ENCODE measurements around the gene SBF1.
"Not testable (repeated sequence)": the region's sequence is repeated elsewhere in the genome, so short reads cannot be mapped to it uniquely, and the experiment has no call there.

Gene SBF1

DNA sequence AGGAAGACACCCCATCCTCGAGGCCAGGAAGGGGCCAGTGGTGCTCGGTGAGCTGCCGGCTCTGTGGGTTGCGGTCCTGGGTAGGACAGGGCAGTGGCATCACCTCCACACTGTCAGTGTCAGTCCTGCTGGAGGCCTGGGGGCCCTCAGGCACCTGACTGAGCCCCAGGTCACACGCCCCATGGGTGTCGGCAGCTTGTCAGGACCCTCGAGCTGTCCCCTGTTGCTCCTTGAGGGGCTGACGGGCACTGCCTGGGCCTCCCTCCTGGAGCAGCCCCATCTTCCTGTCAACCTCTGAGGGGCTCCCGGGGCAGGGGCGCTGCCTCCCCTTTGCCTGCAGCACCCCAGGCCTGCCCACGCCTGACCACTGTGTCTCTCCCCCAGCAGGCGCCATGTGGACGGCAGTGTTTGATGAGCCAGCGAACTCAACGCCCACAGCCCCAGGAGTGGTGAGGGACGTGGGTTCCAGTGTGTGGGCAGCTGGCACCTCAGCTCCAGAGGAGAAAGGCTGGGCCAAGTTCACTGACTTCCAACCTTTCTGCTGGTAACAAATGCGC, 35.4 kb downstream of the SBF1 start:
- no peak for DNase-seq (ENCODE audit: low read depth, low spot score)
- Histone ChIP-seq H3K4me3 (no peak overlapping the region), H3K9ac (ENCODE audit: insufficient read length) (no peak overlapping the region), H3K9me3 (ENCODE audit: low read depth, low read length) (no peaks in the 10 kb centered on the region), H3K27ac (no peak overlapping the region), H3K36me3 (ENCODE audit: insufficient read depth, low read length) (peaks cover 29% of the 10 kb centered on the region; the same call in 1 of the 2 replicates)
- TF ChIP-seq EZH2 (IDR thresholded peaks at IDR 0.05) (no peak), POLR2AphosphoS5 (IDR thresholded peaks at IDR 0.05; ENCODE audit: borderline replicate concordance, low read depth, low read length) (no peak), FOXP2 (optimal IDR thresholded peaks at IDR 0.05; ENCODE audit: control extremely low read depth, extremely low read length, insufficient read depth) (no peak)

DNA sequence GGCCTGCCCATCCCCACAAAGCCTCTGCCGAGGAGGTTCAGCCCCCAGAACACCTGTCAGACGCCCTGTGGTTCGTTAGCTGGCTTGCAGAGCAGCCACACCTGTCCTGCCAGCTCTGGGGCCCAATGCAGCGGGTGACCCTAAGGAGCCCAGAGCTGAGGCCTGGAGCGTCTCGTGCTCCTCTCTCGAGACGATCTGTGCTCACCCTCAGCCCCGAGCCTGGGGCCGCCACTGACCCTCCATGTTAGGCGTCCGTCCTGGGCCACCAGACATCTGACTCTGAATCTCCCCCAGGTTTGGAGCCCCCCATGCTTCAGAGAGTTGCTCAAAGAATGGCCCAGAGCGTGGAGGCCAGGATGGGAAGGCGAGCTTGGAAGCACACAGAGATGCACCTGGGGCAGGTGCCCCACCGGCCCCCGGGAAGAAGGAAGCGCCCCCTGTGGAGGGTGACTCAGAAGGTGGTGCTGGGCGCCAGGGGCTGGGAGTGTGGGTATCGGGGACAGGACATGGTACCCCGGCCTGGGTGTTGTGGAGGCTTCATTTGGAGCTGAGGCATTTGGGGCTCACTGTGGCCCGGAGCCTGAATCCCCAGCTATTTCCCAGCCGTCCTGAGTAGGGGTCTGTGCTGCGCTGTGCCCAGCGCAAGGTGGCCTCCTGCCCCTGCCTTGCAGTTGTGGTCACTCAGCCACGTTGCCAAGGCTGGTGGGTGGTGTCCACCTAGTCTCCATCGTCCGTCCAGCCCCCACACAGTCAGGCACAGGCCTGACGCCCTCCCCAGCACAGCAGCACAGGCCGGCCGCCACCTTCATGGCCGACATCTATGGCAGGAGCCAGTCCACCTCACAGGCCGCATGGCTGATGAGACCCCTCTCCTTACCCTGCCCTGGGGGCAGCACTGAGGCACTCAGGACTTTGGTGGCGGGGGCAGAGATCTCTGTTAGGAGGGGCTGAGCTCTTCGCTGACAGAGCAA, 36.2 kb downstream of the SBF1 start:
- Histone ChIP-seq H3K9ac (ENCODE audit: insufficient read length) (no peak overlapping the region), H3K27ac (no peak overlapping the region), H3K36me3 (ENCODE audit: insufficient read depth, low read length) (peaks cover 28% of the 10 kb centered on the region; the same call in 1 of the 2 replicates)

GRCh38 chr22:50437511-50438304, 37.1 kb downstream of the SBF1 start:
- H3K27ac ChIP-seq: no peak overlapping the region
- H3K9me3 ChIP-seq (ENCODE audit: low read depth, low read length): no peaks in the 10 kb centered on the region
- H3K9ac ChIP-seq (ENCODE audit: insufficient read length): no peak overlapping the region
- peaks cover 24% of the 10 kb centered on the region; the same call in 1 of the 2 replicates for H3K36me3 ChIP-seq (ENCODE audit: insufficient read depth, low read length)
- no peak for DNase-seq (ENCODE audit: low read depth, low spot score)
- no peak overlapping the region for H3K4me3 ChIP-seq
- TF ChIP-seq POLR2AphosphoS5 (IDR thresholded peaks at IDR 0.05; ENCODE audit: borderline replicate concordance, low read depth, low read length) (no peak), EZH2 (IDR thresholded peaks at IDR 0.05) (no peak), FOXP2 (optimal IDR thresholded peaks at IDR 0.05; ENCODE audit: control extremely low read depth, extremely low read length, insufficient read depth) (no peak)

More for the DNA sequence above, 36.2 kb downstream of the SBF1 start:
- DNase-seq (ENCODE audit: low read depth, low spot score): no peak
- TF ChIP-seq FOXP2 (optimal IDR thresholded peaks at IDR 0.05; ENCODE audit: control extremely low read depth, extremely low read length, insufficient read depth) (no peak), POLR2AphosphoS5 (IDR thresholded peaks at IDR 0.05; ENCODE audit: borderline replicate concordance, low read depth, low read length) (no peak), EZH2 (IDR thresholded peaks at IDR 0.05) (no peak)
- H3K9me3 ChIP-seq (ENCODE audit: low read depth, low read length): no peaks in the 10 kb centered on the region
- no peak overlapping the region for H3K4me3 ChIP-seq

DNA sequence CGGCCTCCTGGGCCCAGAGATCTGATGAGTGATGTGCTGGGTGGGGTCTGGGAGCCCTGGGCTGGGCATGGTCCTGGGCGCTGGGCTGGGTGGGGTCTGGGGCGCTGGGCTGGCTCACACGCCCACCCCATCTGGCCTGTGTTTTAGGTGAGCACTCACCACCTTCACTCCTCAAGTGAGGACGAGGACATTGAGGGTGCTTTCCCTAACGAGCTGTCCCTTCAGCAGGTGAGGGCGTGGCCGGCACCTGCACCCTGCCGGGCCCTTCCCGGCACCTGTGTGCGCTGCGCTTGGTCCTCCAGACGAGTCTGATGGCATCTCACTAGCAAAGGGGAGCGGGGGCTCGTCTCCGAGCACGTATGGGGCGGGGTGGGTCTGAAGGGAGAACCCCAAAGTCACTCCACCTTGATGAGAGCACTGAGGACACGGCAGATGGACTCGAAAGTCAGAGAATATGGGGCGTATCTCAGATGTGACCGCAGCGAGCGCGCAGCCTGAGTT, 37.9 kb downstream of the SBF1 start:
- Histone ChIP-seq H3K27ac (no peak overlapping the region), H3K9me3 (ENCODE audit: low read depth, low read length) (no peaks in the 10 kb centered on the region), H3K36me3 (ENCODE audit: insufficient read depth, low read length) (peaks cover 31% of the 10 kb centered on the region; the same call in 1 of the 2 replicates), H3K4me3 (no peak overlapping the region), H3K9ac (ENCODE audit: insufficient read length) (no peak overlapping the region)
- TF ChIP-seq EZH2 (IDR thresholded peaks at IDR 0.05): no peak
- no peak for TF ChIP-seq POLR2AphosphoS5 (IDR thresholded peaks at IDR 0.05; ENCODE audit: borderline replicate concordance, low read depth, low read length)
- TF ChIP-seq FOXP2 (optimal IDR thresholded peaks at IDR 0.05; ENCODE audit: control extremely low read depth, extremely low read length, insufficient read depth): no peak
- DNase-seq (ENCODE audit: low read depth, low spot score): no peak

- peaks cover 38% of the 10 kb centered on the region; the same call in 1 of the 2 replicates for H3K36me3 ChIP-seq (ENCODE audit: insufficient read depth, low read length)
Observed at GRCh38 chr22:50436015-50436830, 38.6 kb downstream of the SBF1 start.

GRCh38 chr22:50435291-50436014, 39.4 kb downstream of the SBF1 start:
- no peak for DNase-seq (ENCODE audit: low read depth, low spot score)
- no peak overlapping the region for H3K4me3 ChIP-seq
- H3K36me3 ChIP-seq (ENCODE audit: insufficient read depth, low read length): peaks cover 44% of the 10 kb centered on the region; the same call in 1 of the 2 replicates
- no peak overlapping the region for H3K9ac ChIP-seq (ENCODE audit: insufficient read length)
- H3K27ac ChIP-seq: no peak overlapping the region
- TF ChIP-seq EZH2 (IDR thresholded peaks at IDR 0.05): no peak
- no peaks in the 10 kb centered on the region for H3K9me3 ChIP-seq (ENCODE audit: low read depth, low read length)

More at GRCh38 chr22:50436015-50436830, 38.6 kb downstream of the SBF1 start:
- no peak for TF ChIP-seq EZH2 (IDR thresholded peaks at IDR 0.05)
- no peak for TF ChIP-seq POLR2AphosphoS5 (IDR thresholded peaks at IDR 0.05; ENCODE audit: borderline replicate concordance, low read depth, low read length)
- TF ChIP-seq FOXP2 (optimal IDR thresholded peaks at IDR 0.05; ENCODE audit: control extremely low read depth, extremely low read length, insufficient read depth): no peak
- H3K4me3 ChIP-seq: no peak overlapping the region
- H3K9ac ChIP-seq (ENCODE audit: insufficient read length): no peak overlapping the region
- no peak overlapping the region for H3K27ac ChIP-seq
- DNase-seq (ENCODE audit: low read depth, low spot score): no peak
- no peaks in the 10 kb centered on the region for H3K9me3 ChIP-seq (ENCODE audit: low read depth, low read length)

- H3K9me3 ChIP-seq (ENCODE audit: low read depth, low read length): no peaks in the 10 kb centered on the region
Observed at GRCh38 chr22:50434849-50435248, 40.0 kb downstream of the SBF1 start.

GRCh38 chr22:50432877-50433510, 41.8 kb downstream of the SBF1 start:
- H3K36me3 ChIP-seq (ENCODE audit: insufficient read depth, low read length): peaks cover 46% of the 10 kb centered on the region
- DNase-seq (ENCODE audit: low read depth, low spot score); H3K9me3 ChIP-seq (ENCODE audit: low read depth, low read length); H3K27ac ChIP-seq; H3K4me3 ChIP-seq; H3K9ac ChIP-seq (ENCODE audit: insufficient read length): not testable (repeated sequence)

More at GRCh38 chr22:50434849-50435248, 40.0 kb downstream of the SBF1 start:
- H3K9ac ChIP-seq (ENCODE audit: insufficient read length): no peak overlapping the region
- peaks cover 46% of the 10 kb centered on the region for H3K36me3 ChIP-seq (ENCODE audit: insufficient read depth, low read length)
- H3K27ac ChIP-seq: no peak overlapping the region
- no peak overlapping the region for H3K4me3 ChIP-seq
- no peak for DNase-seq (ENCODE audit: low read depth, low spot score)
- TF ChIP-seq FOXP2 (optimal IDR thresholded peaks at IDR 0.05; ENCODE audit: control extremely low read depth, extremely low read length, insufficient read depth) (no peak), POLR2AphosphoS5 (IDR thresholded peaks at IDR 0.05; ENCODE audit: borderline replicate concordance, low read depth, low read length) (no peak), EZH2 (IDR thresholded peaks at IDR 0.05) (no peak)

Measured in SK-N-MC (cell line).